Measurements from ENCODE around the gene CTNNA3.
"Not testable (repeated sequence)": the region's sequence is repeated elsewhere in the genome, so short reads cannot be mapped to it uniquely, and the experiment has no call there.

The CTNNA3 gene

GRCh38 chr10:66353422-66353821, 1342.6 kb downstream of the CTNNA3 start:
- in situ Hi-C loops (cut with HindIII; ENCODE audit: low sequenced_read_pairs), result no loop called here

- in situ Hi-C loops (cut with HindIII; ENCODE audit: low sequenced_read_pairs), result no loop called here
Measured at GRCh38 chr10:66350622-66351399, 1345.2 kb downstream of the CTNNA3 start.

DNA sequence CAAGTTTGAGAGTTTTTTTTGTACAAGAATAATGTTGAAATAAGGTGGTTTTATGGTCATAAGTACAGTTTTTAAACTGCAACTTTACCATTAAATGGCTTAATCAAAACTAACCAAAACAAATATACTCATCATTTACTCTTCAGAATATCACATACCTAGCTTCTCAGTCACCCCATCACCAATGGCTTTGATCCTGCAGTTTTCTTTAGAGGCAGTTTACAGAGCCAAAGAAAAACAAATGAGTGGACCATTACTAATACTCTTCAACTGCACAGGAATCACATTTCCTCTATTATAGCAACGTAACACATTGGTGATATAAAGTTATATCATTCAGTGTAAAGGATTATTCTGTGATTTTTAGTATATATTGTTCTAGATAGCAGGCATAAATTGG, 1346.3 kb downstream of the CTNNA3 start:
- in situ Hi-C loops (cut with HindIII; ENCODE audit: low sequenced_read_pairs), result no loop called here

- in situ Hi-C loops (cut with HindIII; ENCODE audit: low sequenced_read_pairs), result no loop called here
Measured at GRCh38 chr10:66349076-66349475, 1346.9 kb downstream of the CTNNA3 start.

DNA sequence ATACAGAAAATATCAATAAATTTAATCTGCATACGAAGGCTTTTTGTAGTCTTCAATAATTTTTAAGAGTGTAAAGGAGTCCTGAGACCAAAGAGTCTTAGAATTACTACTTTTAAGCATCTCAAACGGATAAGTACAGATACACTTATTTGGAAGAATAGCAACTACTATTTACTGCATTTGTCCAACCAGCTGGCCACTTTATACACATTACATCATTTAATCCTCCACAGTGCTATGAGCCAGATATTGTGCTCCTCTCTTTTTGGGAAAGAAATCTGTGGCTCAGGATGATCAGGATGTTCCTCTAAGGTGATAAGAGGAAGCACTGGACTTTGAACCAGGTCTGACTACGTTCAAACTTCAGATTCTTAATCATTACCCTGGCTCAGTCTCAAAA, 1358.8 kb downstream of the CTNNA3 start:
- in situ Hi-C loops (cut with HindIII; ENCODE audit: low sequenced_read_pairs), result no loop called here

GRCh38 chr10:66336791-66337190, 1359.2 kb downstream of the CTNNA3 start:
- in situ Hi-C loops (cut with HindIII; ENCODE audit: low sequenced_read_pairs), result no loop called here

DNA sequence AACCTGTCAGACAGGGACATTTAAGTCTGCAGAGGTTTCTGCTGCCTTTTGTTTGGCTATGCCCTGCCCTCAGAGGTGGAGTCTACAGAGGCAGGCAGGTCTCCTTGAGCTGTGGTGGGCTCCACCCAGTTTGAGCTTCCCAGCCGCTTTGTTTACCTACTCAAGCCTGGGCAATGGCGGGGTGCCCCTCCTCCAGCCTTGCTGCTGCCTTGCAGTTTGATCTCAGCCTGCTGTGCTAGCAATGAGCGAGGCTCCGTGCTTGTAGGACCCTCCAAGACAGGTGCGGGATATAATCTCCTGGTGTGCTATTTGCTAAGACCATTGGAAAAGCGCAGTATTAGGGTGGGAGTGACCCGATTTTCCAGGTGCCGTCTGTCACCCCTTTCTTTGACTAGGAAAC, 1360.2 kb downstream of the CTNNA3 start:
- in situ Hi-C loops (cut with HindIII; ENCODE audit: low sequenced_read_pairs), result not testable (repeated sequence)

DNA sequence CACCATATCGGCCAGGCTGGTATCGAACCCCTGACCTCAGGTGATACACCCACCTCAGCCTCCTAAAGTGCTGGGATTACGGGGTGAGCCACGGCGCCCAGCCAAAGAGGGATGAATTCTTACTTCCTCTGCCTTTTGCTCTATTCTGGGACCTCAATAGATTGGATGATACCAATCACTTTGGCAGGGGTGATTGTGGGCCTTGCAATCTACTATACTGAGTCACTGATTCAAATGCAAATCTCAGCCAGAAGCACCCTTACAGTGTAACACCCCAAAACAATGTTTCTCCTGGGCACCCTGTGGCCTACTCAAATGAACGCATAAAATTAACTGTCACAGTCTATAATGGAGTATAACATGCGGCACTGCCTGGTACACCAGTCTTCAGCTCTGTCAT, 1366.8 kb downstream of the CTNNA3 start:
- in situ Hi-C loops (cut with HindIII; ENCODE audit: low sequenced_read_pairs), result no loop called here

DNA sequence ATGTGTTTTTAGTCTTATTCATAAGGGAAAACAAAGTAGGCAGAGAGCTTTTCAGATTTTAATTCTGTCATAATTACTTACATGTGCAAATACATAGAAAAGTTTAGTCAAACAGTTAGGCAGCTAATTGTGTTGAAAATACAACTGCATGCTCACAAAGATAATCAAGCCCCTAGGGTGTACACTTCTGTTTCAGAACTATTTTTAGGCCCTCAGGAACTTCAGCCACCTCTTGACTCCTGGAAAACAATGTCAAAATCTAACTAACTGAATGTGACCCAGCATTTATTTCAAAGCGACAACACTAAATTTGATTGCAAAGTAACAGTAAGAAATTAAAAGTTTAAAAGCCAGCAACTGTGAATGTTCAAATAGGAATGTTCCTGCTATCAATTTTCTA, 1369.1 kb downstream of the CTNNA3 start:
- in situ Hi-C loops (cut with HindIII; ENCODE audit: low sequenced_read_pairs), result no loop called here

DNA sequence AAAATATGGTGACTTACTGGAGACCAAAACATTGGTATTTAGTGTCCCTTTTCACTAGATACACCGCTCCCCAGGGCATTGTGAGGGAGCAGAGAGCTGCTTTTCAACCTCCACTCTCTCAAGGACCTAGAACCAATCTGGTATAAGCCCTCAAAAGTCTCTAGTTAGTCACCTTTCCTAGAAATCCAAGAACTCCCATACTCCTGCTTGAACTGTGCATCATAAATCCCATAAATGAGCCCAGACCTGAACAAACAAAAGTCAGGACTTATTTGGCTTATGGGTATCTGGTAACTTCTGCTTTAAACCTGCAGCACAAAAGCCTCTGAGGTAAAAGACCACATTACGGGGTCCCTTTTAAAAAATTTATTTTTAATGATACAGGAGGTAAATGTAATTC, 1373.2 kb downstream of the CTNNA3 start:
- in situ Hi-C loops (cut with HindIII; ENCODE audit: low sequenced_read_pairs), result no loop called here

GRCh38 chr10:66321723-66322665, 1374.0 kb downstream of the CTNNA3 start:
- in situ Hi-C loops (cut with HindIII; ENCODE audit: low sequenced_read_pairs), result no loop called here

- in situ Hi-C loops (cut with HindIII; ENCODE audit: low sequenced_read_pairs), result no loop called here
Measured at GRCh38 chr10:66318761-66319160, 1377.2 kb downstream of the CTNNA3 start.

GRCh38 chr10:66307826-66308225, 1388.2 kb downstream of the CTNNA3 start:
- in situ Hi-C loops (cut with HindIII; ENCODE audit: low sequenced_read_pairs), result no loop called here

DNA sequence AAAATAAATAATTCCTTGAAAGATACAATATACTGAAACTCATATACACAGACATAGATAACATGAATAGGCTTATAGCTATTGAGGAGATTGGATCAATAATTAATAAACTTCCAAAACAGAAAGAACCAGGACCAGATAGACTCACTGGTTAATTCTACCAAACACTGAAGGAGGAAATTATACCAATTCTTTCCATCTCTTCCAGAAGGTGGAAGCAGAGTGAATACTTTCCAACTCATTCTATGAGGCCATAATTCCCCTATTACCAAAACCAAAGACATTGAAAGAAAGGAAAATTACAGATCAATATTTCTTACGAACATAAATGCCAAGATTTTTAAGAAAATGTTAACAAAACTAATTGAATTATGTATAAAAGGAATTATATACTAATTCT, 1394.9 kb downstream of the CTNNA3 start:
- in situ Hi-C loops (cut with HindIII; ENCODE audit: low sequenced_read_pairs), result no loop called here

- in situ Hi-C loops (cut with HindIII; ENCODE audit: low sequenced_read_pairs), result no loop called here
Measured at GRCh38 chr10:66295602-66296001, 1400.4 kb downstream of the CTNNA3 start.

- in situ Hi-C loops (cut with HindIII; ENCODE audit: low sequenced_read_pairs), result no loop called here
Measured at GRCh38 chr10:66294538-66294937, 1401.5 kb downstream of the CTNNA3 start.

DNA sequence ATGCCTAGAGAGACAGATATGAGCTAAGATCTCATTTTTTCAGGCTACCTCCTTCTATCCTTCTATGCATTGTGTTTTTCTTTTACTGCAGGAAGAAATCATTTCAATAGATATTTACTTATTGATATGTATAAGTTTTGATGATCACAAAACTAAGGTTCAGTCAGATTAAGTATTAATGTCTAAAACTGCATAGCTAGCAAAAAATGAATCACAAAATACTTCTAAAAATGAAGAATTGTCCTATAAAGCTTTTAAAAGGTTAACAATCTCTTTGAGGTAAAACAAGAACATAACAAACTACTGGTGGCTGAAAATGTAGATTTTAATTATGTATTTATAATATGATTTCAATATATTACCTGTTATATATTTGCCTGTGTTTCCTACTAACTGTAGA, 1403.1 kb downstream of the CTNNA3 start:
- in situ Hi-C loops (cut with HindIII; ENCODE audit: low sequenced_read_pairs), result no loop called here

GRCh38 chr10:66292456-66292855, 1403.5 kb downstream of the CTNNA3 start:
- in situ Hi-C loops (cut with HindIII; ENCODE audit: low sequenced_read_pairs), result no loop called here

- in situ Hi-C loops (cut with HindIII; ENCODE audit: low sequenced_read_pairs), result no loop called here
Measured at GRCh38 chr10:66291133-66291532, 1404.9 kb downstream of the CTNNA3 start.

GRCh38 chr10:66284621-66285020, 1411.4 kb downstream of the CTNNA3 start:
- in situ Hi-C loops (cut with HindIII; ENCODE audit: low sequenced_read_pairs), result no loop called here

GRCh38 chr10:66283874-66284464, 1412.0 kb downstream of the CTNNA3 start:
- in situ Hi-C loops (cut with HindIII; ENCODE audit: low sequenced_read_pairs), result no loop called here

DNA sequence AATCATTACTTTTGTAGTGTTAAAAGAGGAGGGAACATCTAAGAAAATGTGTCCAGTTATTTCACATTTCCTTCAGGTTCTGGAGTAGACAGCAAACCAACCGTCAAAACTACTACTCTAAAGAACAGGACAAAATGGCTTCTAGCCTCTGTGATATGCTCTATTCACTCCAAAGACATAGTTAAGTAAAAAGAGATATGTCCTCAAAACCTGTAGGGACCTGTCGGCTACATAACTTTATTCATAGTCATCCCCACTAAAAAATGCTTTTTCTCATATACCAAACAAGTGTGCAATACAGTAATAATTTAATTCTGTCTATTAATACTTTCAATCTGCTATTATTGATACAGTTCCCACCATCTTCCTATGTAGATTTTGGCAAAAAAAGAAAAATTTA, 1412.9 kb downstream of the CTNNA3 start:
- in situ Hi-C loops (cut with HindIII; ENCODE audit: low sequenced_read_pairs), result no loop called here
